ENCODE measurements around the gene GRIA4.

The GRIA4 gene

DNA sequence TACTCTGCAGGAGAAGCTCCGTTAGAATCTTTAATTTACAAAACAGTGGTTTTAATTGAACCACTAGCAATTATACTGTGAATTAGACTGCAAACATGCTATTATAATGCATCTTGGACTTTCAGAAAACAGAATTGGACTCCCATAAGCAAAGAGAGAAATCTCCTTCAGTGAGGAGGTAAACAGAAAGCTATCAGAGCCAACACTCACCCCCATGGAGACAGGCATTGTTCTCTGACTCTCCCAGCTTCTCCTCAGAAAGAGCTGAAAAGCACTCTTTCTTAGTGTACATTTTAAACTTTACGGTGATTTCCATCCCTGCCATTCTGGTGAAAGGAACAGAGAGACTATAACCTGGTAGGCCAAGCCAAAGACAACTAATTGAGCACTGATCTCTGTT lies 176.9 kb downstream of the GRIA4 start:
- no peak for DNase-seq (ENCODE audit: low read depth, low spot score)

GRCh38 chr11:105789579-105790420 lies 179.9 kb downstream of the GRIA4 start:
- DNase-seq (ENCODE audit: low read depth, low spot score), result no peak

DNA sequence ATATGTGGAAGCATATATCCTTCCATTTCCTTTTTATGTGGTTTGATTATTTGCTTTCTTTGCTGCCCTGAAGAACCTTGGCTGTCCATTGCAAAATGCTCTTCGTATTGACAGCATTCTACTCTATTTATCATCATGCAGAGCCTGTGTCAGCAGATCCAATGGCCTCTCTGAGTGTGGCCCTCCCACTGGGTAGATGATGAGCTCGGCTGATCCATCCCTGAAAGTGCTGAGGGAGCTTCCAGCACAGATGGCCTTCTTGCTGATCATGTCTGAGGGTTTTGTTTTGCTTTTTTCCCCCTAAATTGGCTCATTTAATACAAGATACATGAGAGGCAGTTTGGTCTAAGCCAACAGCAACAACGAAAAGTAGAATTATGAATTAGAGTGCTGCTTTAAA lies 181.0 kb downstream of the GRIA4 start:
- peak; percentile 2 for DNase-seq (ENCODE audit: low read depth, low spot score)

GRCh38 chr11:105793092-105793491 lies 183.2 kb downstream of the GRIA4 start:
- DNase-seq (ENCODE audit: low read depth, low spot score), result no peak

DNA sequence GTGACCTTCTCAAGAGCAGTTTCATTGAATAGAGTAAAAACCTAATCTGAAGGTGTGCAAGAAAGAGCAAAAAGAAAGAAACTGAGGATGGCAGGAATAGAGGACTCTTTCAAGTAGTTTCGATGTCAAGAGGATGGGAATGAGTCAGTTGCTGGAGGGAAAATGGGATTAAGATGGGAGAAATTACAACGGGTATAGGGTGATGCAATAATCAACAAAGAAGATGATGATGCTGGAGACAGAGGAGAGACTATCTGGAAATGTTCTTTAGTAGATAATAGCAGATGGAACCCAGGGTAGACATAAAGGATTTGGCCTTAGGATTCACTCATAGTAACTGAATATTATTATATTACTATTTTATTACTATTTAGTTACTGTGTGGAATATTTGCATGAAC lies 189.4 kb downstream of the GRIA4 start:
- no peak for DNase-seq (ENCODE audit: low read depth, low spot score)

- no peak for DNase-seq (ENCODE audit: low read depth, low spot score)
Observed at GRCh38 chr11:105799728-105800462, 190.0 kb downstream of the GRIA4 start.

- DNase-seq (ENCODE audit: low read depth, low spot score), result no peak
Observed at GRCh38 chr11:105802390-105802789, 192.5 kb downstream of the GRIA4 start.

DNA sequence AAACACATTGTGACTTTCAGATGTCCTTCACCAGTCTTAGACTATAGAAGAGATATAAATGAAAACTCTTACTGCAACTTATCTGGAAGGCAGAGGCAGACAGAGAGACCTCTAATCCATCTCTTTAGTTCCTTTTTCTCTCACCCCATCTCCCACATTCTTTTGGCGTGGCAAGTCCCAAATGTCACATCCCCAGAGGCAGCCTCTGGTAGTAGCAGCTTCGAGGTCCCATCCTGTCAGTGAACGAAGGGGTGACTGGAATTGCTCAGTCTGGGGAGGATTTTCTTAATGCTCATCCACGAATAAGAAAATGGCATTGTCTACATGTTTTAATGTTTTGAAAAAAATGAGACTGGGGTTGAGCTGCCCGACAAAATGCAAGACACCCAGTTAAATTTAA lies 201.4 kb downstream of the GRIA4 start:
- DNase-seq (ENCODE audit: low read depth, low spot score), result no peak

DNA sequence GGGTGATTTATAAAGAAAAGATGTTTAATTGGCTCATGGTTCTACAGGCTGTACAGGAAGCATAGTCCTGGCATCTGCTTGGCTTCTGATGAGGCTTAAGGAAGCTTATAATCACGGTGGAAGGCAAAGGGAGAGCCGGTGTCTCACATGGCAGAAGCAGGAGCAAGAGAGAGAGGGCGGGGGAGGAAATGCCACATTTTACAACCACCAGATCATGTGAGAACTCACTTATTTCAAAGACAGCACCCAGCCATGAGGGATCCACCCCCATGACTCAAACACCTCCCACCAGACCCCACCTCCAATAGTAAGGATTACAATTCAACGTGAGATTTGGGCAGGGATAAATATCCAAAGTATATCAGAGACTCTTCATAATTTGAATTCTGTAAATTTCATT lies 211.5 kb downstream of the GRIA4 start:
- no peak for DNase-seq (ENCODE audit: low read depth, low spot score)

- no peak for DNase-seq (ENCODE audit: low read depth, low spot score)
Observed at GRCh38 chr11:105821781-105822180, 211.9 kb downstream of the GRIA4 start.

DNA sequence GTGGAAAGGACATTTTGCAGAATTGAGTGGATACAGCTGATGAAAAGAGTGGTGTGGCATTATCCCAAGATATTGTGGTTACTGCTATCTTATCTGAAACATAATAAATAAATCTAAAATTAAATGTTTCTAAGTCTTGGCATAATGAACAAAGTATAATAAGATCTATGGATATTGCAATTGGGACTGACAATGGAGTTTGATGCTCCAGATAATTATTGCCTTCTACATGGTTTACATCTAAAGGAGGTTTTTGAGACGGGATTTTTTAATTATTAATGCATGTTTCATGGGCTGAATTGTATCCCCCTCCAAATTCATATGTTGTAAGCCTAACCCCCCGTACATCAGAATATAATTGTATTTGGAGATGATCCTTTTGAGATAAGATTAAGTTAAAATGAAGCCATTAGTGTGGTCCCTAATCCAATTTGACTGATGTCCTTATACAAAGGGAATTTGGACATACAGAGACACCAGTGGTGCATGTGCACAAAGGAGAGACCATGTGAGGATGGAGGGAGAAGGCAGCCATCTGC lies 213.7 kb downstream of the GRIA4 start:
- DNase-seq (ENCODE audit: low read depth, low spot score), result no peak

DNA sequence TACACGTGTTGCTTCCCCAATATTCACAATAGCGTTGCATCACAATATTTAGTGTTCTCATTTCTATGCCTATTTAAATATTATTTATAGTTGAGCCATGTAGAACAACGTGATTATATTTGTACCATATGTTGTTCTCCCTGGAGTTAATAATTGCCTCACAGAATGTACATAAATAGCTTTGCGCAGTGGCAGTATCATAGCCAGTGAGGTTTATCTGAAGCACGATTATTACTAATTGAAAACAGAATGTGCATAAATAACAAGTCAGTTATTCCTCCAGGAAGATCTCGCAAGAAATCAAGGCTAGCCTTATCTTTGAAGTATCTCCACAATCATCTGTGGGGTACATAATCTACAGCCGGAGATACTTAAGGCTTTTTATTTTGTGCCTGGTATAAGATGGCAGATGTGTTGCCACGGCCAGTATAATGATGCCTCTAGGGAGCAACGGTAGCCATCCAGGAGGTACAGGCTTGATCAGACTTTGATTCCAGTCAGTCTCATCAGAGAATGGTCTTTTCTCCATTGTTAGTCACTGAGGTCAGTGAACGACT lies 214.7 kb downstream of the GRIA4 start:
- DNase-seq (ENCODE audit: low read depth, low spot score), result no peak

DNA sequence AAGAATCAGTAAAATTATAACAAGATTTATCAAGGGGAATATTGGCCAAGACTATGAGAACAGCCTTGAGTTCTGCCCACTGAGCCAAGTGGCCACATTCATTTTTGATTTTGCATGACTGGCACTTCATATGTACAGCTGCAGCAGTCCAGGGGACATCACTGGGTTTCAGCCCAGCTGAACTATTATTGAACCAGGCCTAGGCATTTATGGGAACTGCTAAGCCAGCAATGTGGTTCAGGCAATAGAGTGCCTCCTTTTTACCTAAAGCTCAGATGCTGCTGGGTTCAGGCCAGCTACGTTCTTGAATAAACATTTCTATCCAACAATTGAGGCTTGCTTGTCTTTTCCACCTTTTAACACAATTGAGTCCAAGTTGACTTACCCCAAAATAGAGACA lies 215.3 kb downstream of the GRIA4 start:
- DNase-seq (ENCODE audit: low read depth, low spot score), result no peak

GRCh38 chr11:105827906-105828305 lies 218.0 kb downstream of the GRIA4 start:
- DNase-seq (ENCODE audit: low read depth, low spot score), result no peak

DNA sequence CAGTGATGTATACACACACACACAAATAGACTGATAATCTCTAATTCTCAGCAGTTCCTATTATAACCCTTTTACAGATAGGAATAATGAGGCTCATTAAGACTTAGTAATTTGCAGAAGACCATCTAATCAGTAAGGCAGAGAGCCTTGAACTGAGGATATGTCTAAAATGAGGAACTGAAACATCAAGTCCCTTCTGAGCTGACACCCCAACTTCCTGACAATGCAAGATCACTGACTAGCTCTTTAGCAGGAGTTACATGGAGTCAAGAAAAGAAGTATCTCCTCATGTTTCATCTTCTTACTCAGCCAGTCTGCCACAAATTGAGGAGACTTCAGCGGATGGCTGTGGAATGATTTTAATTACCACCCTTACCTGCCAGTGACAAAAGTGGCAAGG lies 219.2 kb downstream of the GRIA4 start:
- DNase-seq (ENCODE audit: low read depth, low spot score), result no peak

DNA sequence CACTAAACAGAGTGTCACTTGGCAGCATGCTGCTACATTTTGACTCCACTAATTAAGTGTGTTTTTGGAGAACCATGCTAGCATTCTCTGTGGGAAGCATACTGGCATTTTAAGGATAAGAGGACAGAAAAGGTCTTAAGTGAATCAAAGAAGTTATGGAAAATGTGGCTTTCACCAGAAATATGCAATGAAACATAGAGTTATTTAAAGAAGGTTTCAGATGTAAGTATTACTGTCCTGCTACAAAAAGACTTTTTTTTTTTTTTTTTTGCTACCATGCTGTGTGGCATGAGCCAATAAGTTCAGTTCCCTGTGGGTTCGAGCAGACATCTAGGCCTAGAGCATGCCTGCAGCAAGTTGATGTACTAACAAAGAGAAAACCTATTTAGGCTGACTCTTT lies 224.6 kb downstream of the GRIA4 start:
- no peak for DNase-seq (ENCODE audit: low read depth, low spot score)

GRCh38 chr11:105838668-105839384 lies 229.0 kb downstream of the GRIA4 start:
- no peak for DNase-seq (ENCODE audit: low read depth, low spot score)

GRCh38 chr11:105840391-105840790 lies 230.5 kb downstream of the GRIA4 start:
- DNase-seq (ENCODE audit: low read depth, low spot score), result no peak

DNA sequence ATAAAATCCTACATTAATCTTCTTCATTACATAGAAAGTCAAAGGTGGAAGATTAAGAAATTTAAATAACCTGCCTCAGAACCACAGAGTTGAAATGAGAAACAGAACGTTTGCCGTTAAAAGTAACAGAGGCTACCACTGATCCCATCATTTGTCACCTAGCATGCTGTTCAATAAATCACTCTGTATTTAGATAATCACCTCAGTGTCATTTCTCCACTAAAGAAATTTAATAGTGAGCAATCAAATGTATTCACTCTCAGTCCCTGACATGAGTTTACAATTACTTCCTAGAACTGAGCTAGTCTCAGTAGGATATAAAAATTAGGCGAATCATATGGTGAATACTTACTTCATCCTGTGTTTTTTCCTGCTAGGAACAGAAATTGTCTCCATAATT lies 242.5 kb downstream of the GRIA4 start:
- DNase-seq (ENCODE audit: low read depth, low spot score), result no peak

DNA sequence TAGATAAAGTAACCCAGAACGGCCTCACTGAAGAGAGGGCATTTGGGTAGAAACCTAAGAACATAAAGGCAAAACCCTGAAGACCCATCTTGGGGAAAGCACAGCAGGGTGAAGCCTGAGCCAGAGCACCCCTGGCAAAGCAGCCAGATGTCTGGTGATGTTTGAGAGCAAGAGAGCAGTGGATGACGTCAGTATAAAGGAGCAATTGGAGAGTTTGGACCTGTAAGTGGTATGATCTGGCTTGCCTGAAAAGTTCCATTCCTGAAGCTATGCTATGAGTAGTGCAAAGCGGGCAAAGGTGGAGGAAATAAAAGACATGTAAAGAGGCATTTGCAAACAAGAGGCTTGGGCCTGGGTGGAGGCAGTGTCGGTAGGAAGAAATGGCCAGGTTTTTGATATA lies 244.4 kb downstream of the GRIA4 start:
- DNase-seq (ENCODE audit: low read depth, low spot score), result no peak

GRCh38 chr11:105856954-105857353 lies 247.1 kb downstream of the GRIA4 start:
- no peak for DNase-seq (ENCODE audit: low read depth, low spot score)

DNA sequence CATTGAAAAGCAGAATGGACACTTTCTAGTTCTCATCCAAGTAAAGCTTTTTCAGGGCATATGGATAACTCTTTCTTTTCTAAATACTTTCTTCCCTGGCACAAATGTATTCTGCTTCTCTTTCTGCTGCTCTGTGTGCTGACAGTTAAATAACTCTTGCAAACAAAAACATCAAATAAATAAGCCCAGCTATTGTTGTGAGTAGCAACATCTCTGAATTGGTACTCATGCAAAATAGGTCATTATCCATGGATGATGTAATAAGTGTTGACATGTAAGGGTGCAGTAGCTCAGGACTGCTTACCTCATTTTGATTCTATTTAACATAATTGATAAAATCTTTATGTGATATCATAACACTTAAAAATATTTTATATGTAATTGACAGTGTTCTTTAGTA lies 247.9 kb downstream of the GRIA4 start:
- DNase-seq (ENCODE audit: low read depth, low spot score), result no peak
